ENCODE data around the gene ALG10B. TPM values are rescaled to one million over a fixed set of nuclear protein-coding genes. Genes with fewer than 3 reads are reported as not detected.
"Not testable (repeated sequence)": the region's sequence is repeated elsewhere in the genome, so short reads cannot be mapped to it uniquely, and the experiment has no call there.

The ALG10B gene
- total RNA-seq, 6 donors from 2014 or later = 2.1 to 9.9 (median 6.8) TPM

DNA sequence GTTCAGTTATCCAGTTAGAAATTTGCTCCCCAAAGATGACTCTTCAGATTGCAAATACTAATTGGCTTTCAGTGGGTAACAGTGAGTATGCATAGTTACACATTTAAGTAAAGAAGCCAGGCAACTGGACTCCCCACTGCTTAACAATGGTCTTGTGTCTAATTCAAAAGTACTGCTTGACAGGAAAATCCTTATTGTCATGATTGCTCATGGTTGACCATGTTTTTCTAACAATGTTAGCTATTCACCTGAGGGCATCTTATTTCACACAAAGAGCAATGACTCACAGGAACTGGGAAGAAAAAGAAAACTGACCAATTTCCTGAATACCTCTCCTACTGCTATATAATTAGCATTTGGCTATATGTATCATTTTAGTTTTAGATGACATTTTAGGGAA is 33.7 kb upstream of the ALG10B start:
- no peak overlapping the region for H3K27ac ChIP-seq
- no peak overlapping the region for H3K4me3 ChIP-seq
- H3K27me3 ChIP-seq = no peaks in the 10 kb centered on the region
- DNase-seq (no peak), ATAC-seq (ENCODE audit: low FRiP score in 2 of 2) (no peak)
- H3K36me3 ChIP-seq = no peaks in the 10 kb centered on the region
- H3K9me3 ChIP-seq = no peaks in the 10 kb centered on the region
- no peaks in the 10 kb centered on the region for H3K4me1 ChIP-seq
- no peak for TF ChIP-seq POLR2AphosphoS5 (IDR thresholded peaks at IDR 0.05)
- TF ChIP-seq, protein P1, sequence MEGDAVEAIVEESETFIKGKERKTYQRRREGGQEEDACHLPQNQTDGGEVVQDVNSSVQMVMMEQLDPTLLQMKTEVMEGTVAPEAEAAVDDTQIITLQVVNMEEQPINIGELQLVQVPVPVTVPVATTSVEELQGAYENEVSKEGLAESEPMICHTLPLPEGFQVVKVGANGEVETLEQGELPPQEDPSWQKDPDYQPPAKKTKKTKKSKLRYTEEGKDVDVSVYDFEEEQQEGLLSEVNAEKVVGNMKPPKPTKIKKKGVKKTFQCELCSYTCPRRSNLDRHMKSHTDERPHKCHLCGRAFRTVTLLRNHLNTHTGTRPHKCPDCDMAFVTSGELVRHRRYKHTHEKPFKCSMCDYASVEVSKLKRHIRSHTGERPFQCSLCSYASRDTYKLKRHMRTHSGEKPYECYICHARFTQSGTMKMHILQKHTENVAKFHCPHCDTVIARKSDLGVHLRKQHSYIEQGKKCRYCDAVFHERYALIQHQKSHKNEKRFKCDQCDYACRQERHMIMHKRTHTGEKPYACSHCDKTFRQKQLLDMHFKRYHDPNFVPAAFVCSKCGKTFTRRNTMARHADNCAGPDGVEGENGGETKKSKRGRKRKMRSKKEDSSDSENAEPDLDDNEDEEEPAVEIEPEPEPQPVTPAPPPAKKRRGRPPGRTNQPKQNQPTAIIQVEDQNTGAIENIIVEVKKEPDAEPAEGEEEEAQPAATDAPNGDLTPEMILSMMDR (IDR thresholded peaks at IDR 0.05) = no peak

DNA sequence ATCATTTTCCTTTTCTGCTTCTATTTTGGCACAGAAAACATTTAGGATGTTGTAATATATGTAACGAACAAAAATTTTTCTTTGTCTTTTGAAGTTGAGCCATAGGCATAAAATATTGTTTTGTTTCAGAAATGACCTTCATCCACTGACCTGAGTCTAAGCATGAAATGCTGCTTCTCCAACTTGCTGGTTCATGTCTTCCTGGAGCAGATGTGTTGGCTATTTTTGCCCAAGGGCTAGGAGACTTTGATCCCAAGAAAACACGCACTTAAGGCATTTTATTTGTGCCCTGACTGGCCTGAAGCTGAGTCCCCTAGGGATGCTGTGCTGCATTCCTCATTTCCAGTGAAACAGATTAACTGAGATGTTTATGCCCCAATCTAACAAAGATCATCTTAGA is 27.2 kb upstream of the ALG10B start:
- H3K9me3 ChIP-seq = no peaks in the 10 kb centered on the region
- H3K4me3 ChIP-seq = no peak overlapping the region
- no peaks in the 10 kb centered on the region for H3K36me3 ChIP-seq
- no peak for ATAC-seq (ENCODE audit: low FRiP score in 2 of 2)
- WGBS, 2 donors = 64 to 67% methylated on average over 2 of the region's 2 CpGs
- no peak for DNase-seq
- TF ChIP-seq EP300 (IDR thresholded peaks at IDR 0.05) (no peak), POLR2A (IDR thresholded peaks at IDR 0.05) (no peak), POLR2AphosphoS5 (IDR thresholded peaks at IDR 0.05) (no peak)
- TF ChIP-seq, protein P1 (IDR thresholded peaks at IDR 0.05) = no peak
- no peak overlapping the region for H3K27ac ChIP-seq
- H3K4me1 ChIP-seq = no peaks in the 10 kb centered on the region
- no peaks in the 10 kb centered on the region for H3K27me3 ChIP-seq

DNA sequence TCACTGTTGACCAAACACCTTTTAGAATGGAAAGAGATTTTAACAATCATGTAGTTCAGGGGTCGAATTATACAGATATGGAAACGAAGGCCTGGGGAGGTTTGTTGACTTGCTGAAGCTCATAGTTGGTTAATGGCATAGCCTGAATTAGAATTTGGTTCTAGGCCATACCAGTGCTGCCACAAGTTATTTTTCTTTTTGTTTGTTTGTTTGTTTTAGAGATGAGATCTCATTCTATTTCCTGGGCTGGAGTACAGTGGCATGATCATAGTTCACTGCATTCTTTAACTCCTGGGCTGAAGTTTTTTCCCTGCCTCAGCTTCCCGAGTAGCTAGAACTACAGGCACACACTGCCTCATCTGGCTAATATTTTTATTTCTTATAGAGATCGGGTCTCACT is 25.4 kb upstream of the ALG10B start:
- H3K27ac ChIP-seq = no peak overlapping the region
- no peak for DNase-seq
- no peaks in the 10 kb centered on the region for H3K27me3 ChIP-seq
- TF ChIP-seq POLR2A (IDR thresholded peaks at IDR 0.05) (no peak), POLR2AphosphoS5 (IDR thresholded peaks at IDR 0.05) (no peak), EP300 (IDR thresholded peaks at IDR 0.05) (no peak)
- TF ChIP-seq, protein P1 (IDR thresholded peaks at IDR 0.05) = no peak
- no peaks in the 10 kb centered on the region for H3K9me3 ChIP-seq
- ATAC-seq (ENCODE audit: low FRiP score in 2 of 2) = no peak
- no peaks in the 10 kb centered on the region for H3K36me3 ChIP-seq
- 67 to 68% methylated on average over 4 of the region's 4 CpGs for WGBS, 2 donors
- no peak overlapping the region for H3K4me3 ChIP-seq
- no peaks in the 10 kb centered on the region for H3K4me1 ChIP-seq

DNA sequence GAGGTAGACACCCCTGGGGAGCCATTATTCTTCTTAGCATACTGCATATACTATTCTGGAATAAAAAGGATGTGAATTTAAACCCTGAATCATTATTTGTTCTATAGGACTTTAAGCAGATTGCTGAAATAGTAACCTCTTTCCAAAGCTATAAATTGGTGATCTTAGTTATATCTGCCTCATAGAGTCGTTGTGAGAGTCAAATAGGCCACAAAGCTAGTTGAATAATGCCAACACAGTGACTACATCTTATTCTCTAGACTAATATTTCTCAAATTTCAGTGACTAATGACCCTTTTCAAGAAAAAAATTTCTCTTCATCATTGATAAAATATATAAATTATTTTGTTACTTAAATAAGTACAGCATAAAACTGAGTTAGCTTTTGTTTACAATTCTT is 13.6 kb upstream of the ALG10B start:
- not testable (repeated sequence) for H3K27me3 ChIP-seq; H3K36me3 ChIP-seq; H3K4me3 ChIP-seq; H3K9me3 ChIP-seq; H3K4me1 ChIP-seq; ATAC-seq (ENCODE audit: low FRiP score in 2 of 2); H3K27ac ChIP-seq; DNase-seq
- WGBS, 2 donors = 11 to 20% methylated on average over 1 of the region's 1 CpG

DNA sequence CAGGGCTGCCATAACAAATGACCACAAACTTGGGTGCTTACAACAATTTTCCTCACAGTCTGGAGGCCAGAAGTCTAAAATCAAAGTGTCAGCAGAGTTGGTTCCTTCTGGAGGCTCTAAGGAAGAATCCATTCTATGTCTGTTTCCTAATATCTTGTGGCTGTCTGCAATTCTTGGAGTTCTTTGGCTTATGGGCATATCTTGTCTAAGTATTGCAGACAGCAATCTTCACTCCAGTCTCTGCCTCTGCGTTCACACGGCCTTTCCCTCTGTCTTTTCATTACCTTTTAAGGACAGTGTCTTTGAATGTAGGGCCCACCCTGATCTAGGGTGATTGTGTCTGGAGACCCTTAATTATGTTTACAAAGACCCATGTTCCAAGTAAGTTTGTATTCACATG is 5.4 kb downstream of the ALG10B start:
- ATAC-seq (ENCODE audit: low FRiP score in 2 of 2); H3K4me1 ChIP-seq; H3K9me3 ChIP-seq; H3K27ac ChIP-seq; H3K27me3 ChIP-seq; H3K4me3 ChIP-seq; DNase-seq; H3K36me3 ChIP-seq: not testable (repeated sequence)
- WGBS, 2 donors = 92 to 97% methylated on average over 2 of the region's 2 CpGs

DNA sequence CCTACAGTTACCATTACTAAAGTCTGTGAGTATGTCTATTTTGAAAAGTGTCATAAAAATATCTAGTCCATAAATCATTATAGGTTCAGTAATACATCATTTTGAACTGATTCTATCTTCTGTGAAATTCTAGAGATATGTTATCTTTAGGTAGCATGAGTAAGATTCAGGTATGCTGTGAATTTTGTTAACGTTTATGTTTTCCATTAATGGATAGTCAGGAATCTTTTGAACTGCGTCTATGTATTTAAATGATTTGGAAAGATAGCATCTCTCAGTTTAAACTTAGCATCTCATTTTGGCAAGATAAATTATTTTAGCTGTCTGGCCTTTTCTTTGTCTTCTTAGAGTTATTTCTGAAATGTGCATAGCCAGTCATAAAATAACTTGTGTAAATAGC is 8.3 kb downstream of the ALG10B start:
- 57 to 65% methylated on average over 2 of the region's 2 CpGs for WGBS, 2 donors
- no peak for TF ChIP-seq EP300 (IDR thresholded peaks at IDR 0.05)
- TF ChIP-seq POLR2A (IDR thresholded peaks at IDR 0.05) = no peak
- TF ChIP-seq, protein P1 (IDR thresholded peaks at IDR 0.05) = no peak
- TF ChIP-seq POLR2AphosphoS5 (IDR thresholded peaks at IDR 0.05) = no peak
- ATAC-seq (ENCODE audit: low FRiP score in 2 of 2) = no peak

More for the DNA sequence above, 8.3 kb downstream of the ALG10B start:
- H3K4me1 ChIP-seq = no peaks in the 10 kb centered on the region
- H3K4me3 ChIP-seq = no peak overlapping the region
- no peaks in the 10 kb centered on the region for H3K27me3 ChIP-seq
- H3K9me3 ChIP-seq = no peaks in the 10 kb centered on the region
- peaks cover 0 to 5% (median 0%) of the 10 kb centered on the region in 4 donors for H3K36me3 ChIP-seq
- DNase-seq = no peak
- no peak overlapping the region for H3K27ac ChIP-seq

All from upper lobe of left lung (tissue), 6 donors.